GM12874 (cell line): Measurements from ENCODE around the gene SP9.

ENCODE experiments used
- CTCF ChIP-seq: IDR thresholded peaks from 2 replicates; pipeline ENCODE4 v1.5.1; 2011; ENCODE audit warnings: low read depth, mild to moderate bottlenecking, control low read depth, low read length, moderate library complexity; ENCODE audit not compliant: insufficient read depth

Gene SP9

DNA sequence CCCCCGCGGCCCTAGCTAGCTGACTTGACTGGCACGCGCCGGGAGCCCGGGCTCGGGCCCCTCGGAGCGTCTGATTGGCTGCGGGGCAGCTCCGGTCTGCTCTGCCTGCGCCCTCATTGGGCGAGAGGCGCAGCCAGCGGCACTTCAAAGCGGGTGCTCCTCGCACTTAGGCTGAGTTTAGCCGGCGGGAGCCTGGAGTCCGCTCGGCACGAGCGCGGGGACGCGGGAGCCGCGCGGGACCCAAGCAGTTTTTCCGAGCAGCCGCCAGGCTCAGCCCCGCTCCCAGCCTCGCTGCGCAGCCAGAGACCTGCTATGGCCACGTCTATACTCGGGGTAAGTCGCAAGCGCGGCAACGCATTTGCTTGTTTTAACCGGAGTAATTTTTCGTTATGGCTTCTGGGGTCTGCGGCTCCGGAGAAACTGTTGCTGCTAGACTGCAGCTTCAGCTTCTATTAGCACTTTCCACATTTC is at the start of gene SP9:
Gene SP9, plus strand, starts transcription at position 174 of the 471 bp plus-strand sequence. Its CDS starts 139 bp downstream, at position 313.
- TF ChIP-seq CTCF: no peak

DNA sequence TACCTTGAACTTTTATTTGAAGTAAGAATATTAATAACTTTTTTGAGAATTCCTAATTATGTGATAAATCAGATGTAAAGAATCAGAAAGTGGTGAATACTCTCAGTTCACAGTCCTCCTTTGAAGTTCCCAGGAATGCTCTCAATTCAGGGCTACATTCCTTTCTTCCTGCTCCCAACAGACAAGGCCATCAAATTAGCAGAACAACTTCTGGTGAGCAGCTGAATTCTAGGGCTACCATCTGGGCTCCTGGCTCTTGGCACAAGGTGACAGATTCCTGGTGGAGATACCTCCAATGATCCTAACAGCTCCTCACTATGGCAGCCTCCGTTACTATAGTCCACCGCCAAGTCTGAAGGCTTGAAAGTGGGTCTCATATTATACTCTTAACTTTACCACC is 48.6 kb upstream of the SP9 start:
- no peak for TF ChIP-seq CTCF

- TF ChIP-seq CTCF: no peak
Observed at GRCh38 chr2:174292908-174293307, 41.8 kb upstream of the SP9 start.

- no peak for TF ChIP-seq CTCF
Observed at GRCh38 chr2:174300114-174300513, 34.6 kb upstream of the SP9 start.

DNA sequence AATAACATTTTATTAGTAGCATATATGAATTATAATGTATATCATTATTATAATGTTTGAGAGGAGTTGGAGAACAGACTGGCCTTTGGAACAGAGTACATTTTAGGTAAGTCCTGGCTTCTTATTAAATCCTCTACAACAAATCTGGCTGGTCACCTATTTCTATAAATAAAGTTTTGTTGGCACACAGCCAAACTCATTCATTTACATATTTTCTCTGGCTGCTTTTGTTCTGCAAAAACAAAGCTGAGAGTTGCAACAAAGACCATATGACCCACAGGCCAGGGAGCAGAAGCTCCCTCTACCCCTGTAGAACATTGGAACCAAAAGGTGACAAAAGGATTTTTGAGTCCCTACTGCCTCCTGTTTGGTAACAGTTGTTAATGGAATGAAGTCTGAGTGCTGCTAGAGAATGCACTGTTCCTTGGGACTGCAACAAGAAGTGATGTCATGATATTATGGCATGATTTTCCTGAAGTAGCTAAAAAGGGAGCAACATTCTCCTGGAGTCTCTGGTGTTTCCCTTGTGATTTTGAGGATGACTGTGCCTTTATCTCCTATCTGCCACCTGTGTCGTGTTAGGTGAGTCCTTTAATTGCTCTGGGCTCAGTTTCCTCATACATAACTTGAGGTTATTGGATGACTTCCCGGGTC is 22.0 kb upstream of the SP9 start:
- TF ChIP-seq CTCF: no peak

- TF ChIP-seq CTCF: no peak
Observed at GRCh38 chr2:174322149-174322548, 12.6 kb upstream of the SP9 start.

GRCh38 chr2:174322746-174323145 is 12.0 kb upstream of the SP9 start:
- no peak for TF ChIP-seq CTCF
